Neutrophil (primary cell): ENCODE measurements around the gene GFOD1.

Experiments used
- H3K27ac ChIP-seq: fragments of 200-600 bp; sonication (generic); 2 replicates; pipeline ENCODE4 v1.5.1; 2016; ENCODE audit warnings: mild to moderate bottlenecking, moderate library complexity
- H3K27me3 ChIP-seq: fragments of 200-600 bp; sonication (generic); 2 replicates; pipeline ENCODE4 v1.6.0; 2016; ENCODE audit warnings: mild to moderate bottlenecking
- H3K36me3 ChIP-seq: fragments of 200-600 bp; sonication (generic); 2 replicates; pipeline ENCODE4 v1.5.1; 2017
- H3K4me1 ChIP-seq, 2 experiments: fragments of 200-600 bp in 1 of 2; sonication (generic) in 1 of 2; 1 replicate in 1 of 2; 2 replicates in 1 of 2; pipeline versions ENCODE4 v1.5.1 to v1.6.1; 2013 to 2016; ENCODE audit warnings: low read depth in 1 of 2, low read length in 1 of 2, mild to moderate bottlenecking in 1 of 2, moderate library complexity in 1 of 2; ENCODE audit not compliant: control insufficient read depth in 1 of 2, insufficient read depth in 1 of 2
- H3K4me3 ChIP-seq, 2 experiments: fragments of 200-600 bp in 1 of 2; sonication (generic) in 1 of 2; 1 replicate in 1 of 2; 2 replicates in 1 of 2; pipeline ENCODE4 v1.5.1; 2013 to 2016; ENCODE audit warnings: low read depth in 1 of 2, low read length in 1 of 2, mild to moderate bottlenecking in 1 of 2, moderate library complexity in 1 of 2
- H3K9me3 ChIP-seq: fragments of 200-600 bp; sonication (generic); 2 replicates; pipeline ENCODE4 v1.5.1; 2016
- TF ChIP-seq, protein P1 (sequence below): fragments of 200-600 bp; sonication (generic); IDR thresholded peaks from 2 replicates; pipeline ENCODE4 v1.5.1; 2016; ENCODE audit warnings: antibody characterized with exemption

Gene GFOD1

DNA sequence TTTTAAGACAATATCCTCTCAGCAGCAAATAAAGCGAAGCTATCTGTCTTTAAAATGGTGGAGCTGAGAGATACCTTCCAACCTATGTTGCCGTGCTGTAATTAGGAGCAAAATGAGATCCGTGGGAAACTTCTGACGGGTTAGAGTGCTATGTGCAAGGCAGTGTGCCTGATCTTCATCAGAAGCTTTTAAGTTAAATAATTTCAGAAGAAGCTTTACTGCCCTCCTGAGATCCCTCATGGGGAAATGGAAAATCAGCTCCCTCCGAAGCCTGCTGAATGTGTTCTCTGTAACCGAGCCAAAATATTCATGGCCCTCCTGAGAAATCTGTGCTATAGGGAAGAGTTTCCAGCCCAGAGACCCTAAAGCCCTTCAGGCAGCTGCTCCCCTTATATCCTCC lies 115.3 kb downstream of the GFOD1 start:
- H3K27me3 ChIP-seq: no peaks in the 10 kb centered on the region
- H3K4me3 ChIP-seq: no peak overlapping the region
- no peaks in the 10 kb centered on the region for H3K9me3 ChIP-seq
- TF ChIP-seq, protein P1, sequence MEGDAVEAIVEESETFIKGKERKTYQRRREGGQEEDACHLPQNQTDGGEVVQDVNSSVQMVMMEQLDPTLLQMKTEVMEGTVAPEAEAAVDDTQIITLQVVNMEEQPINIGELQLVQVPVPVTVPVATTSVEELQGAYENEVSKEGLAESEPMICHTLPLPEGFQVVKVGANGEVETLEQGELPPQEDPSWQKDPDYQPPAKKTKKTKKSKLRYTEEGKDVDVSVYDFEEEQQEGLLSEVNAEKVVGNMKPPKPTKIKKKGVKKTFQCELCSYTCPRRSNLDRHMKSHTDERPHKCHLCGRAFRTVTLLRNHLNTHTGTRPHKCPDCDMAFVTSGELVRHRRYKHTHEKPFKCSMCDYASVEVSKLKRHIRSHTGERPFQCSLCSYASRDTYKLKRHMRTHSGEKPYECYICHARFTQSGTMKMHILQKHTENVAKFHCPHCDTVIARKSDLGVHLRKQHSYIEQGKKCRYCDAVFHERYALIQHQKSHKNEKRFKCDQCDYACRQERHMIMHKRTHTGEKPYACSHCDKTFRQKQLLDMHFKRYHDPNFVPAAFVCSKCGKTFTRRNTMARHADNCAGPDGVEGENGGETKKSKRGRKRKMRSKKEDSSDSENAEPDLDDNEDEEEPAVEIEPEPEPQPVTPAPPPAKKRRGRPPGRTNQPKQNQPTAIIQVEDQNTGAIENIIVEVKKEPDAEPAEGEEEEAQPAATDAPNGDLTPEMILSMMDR: no peak
- no peaks in the 10 kb centered on the region for H3K36me3 ChIP-seq
- H3K27ac ChIP-seq: no peak overlapping the region
- H3K4me1 ChIP-seq: peaks cover 0 to 2% of the 10 kb centered on the region in 2 experiments

DNA sequence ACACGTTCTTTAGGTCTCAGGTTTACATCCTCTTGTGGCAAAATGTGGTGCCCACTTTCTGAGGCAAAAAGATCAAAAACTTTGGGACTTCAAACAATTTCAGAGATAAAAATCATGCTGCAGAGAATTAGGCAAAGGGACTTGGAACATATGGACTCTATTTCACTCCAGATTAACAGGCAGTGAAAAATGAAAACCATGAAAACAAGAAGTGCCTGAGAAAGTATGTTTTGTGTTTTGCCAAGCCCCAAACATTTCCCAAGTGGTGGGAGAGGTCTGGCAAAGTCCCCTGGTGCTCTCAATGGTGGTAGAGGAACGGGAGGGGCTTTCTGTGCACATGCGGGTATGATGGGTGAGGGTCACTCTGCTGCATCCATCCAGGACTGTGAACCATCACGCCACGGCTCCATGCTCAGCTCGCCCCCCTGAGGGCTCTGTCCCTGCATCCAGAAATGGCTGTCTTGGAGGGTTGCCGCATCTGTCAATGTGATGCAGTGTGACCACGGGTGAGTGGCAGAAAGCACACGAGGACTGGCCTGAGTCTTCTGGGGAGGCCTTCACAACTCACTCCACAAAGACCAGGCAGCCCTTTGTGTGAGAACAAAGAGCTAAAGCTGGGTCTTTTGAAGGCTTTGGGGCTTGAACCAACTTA lies 115.9 kb downstream of the GFOD1 start:
- Histone ChIP-seq H3K4me1 (no peaks in the 10 kb centered on the region), H3K4me3 (no peak overlapping the region), H3K27me3 (no peaks in the 10 kb centered on the region), H3K27ac (no peak overlapping the region), H3K36me3 (no peaks in the 10 kb centered on the region), H3K9me3 (no peaks in the 10 kb centered on the region)
- TF ChIP-seq, protein P1: no peak

DNA sequence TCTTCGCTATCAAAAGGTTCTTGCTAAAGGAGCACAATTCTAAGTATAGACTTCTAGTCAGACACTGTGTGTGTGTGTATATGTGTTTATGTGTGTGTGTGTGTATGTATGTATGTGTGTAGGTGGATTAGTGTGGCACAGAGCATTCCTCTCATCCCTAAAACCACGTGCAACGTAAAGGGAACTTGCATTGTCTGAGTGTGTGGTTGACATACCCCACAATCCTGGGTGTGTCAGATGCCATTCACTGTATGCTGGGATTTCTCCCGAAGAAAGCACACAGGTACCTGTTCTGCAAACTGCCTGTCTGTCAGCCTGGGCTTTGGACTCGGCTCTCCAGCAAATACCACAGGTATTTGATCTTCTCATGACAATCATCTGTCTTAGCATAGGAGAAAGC lies 116.8 kb downstream of the GFOD1 start:
- no peaks in the 10 kb centered on the region for H3K36me3 ChIP-seq
- H3K27me3 ChIP-seq: no peaks in the 10 kb centered on the region
- no peak overlapping the region for H3K27ac ChIP-seq
- no peak overlapping the region for H3K4me3 ChIP-seq
- no peaks in the 10 kb centered on the region for H3K4me1 ChIP-seq
- TF ChIP-seq, protein P1: no peak
- H3K9me3 ChIP-seq: no peaks in the 10 kb centered on the region

DNA sequence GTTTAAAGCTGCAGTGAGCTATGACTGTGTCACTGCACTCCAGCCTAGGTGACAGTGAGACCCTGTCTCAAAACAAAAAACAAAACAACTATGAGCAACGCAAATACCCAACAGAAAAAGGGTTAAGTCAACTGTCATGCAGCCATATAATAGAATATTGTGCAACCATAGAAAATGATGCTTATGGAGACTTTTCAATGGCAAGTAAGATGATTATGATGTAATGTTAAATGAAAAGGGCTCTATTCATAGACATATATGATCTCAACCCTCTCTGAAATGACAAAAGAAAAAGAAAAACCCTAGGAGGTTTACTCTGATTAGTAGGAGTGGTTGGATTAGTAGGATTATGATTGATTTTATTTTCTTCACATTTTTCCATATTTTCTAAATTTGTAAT lies 117.8 kb downstream of the GFOD1 start:
- Histone ChIP-seq H3K27ac (no peak overlapping the region), H3K4me1 (no peaks in the 10 kb centered on the region), H3K27me3 (no peaks in the 10 kb centered on the region), H3K4me3 (no peak overlapping the region), H3K9me3 (no peaks in the 10 kb centered on the region), H3K36me3 (peaks cover 8% of the 10 kb centered on the region)
- TF ChIP-seq, protein P1: no peak

DNA sequence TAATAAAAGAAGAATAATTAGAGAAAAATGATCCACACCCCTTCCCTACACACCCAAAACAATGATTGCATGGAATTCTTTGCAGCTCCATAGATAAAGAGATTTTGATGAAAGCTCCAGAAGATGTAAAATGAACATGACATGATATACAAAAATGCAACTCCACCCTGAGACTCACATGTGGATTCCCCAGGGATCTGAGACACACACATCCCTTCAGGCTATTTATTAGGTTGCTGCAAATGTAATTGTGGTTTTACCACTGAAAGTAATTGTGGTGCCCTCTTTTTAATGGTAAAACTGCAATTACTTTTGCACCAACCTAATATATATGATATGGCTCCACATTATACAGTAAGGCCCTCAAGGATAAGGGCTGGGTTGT lies 118.7 kb downstream of the GFOD1 start:
- no peak overlapping the region for H3K27ac ChIP-seq
- H3K4me3 ChIP-seq: no peak overlapping the region
- H3K9me3 ChIP-seq: no peaks in the 10 kb centered on the region
- TF ChIP-seq, protein P1: no peak
- peaks cover 15% of the 10 kb centered on the region for H3K36me3 ChIP-seq
- no peaks in the 10 kb centered on the region for H3K4me1 ChIP-seq
- H3K27me3 ChIP-seq: no peaks in the 10 kb centered on the region
